ENCODE results near the gene SLC4A5. TPM values are rescaled to one million over a fixed set of nuclear protein-coding genes. Genes with fewer than 3 reads are reported as not detected.

SLC4A5 gene
- polyA plus RNA-seq, 1 of the 3 experiments (the other 2 are of a cell fraction) = 0.25 TPM

GRCh38 chr2:74264281-74264680, 78.9 kb downstream of the SLC4A5 start:
- no peaks in the 10 kb centered on the region for H3F3A ChIP-seq (replicated peaks; ENCODE audit: insufficient read depth)

GRCh38 chr2:74262681-74263080, 80.5 kb downstream of the SLC4A5 start:
- H2AFZ ChIP-seq (ENCODE audit: low read depth) = no peak overlapping the region
- no peaks in the 10 kb centered on the region for H4K20me1 ChIP-seq (ENCODE audit: insufficient read depth)
- H3K27ac ChIP-seq (ENCODE audit: low read depth in 2 of 2, low read length in 1 of 2) = no peak overlapping the region
- no peak overlapping the region for H3K4me2 ChIP-seq
- H3K79me2 ChIP-seq (ENCODE audit: insufficient read depth) = no peaks in the 10 kb centered on the region
- WGBS (ENCODE audit: low lambda C conversion rate) = 100% methylated on average over 6 of the region's 6 CpGs
- no peaks in the 10 kb centered on the region for H3K9me2 ChIP-seq
- CTCF ChIA-PET = interaction anchor here (2.0 kb wide), 1 partner anchor 9 kb away, joined by 6 read pairs; no protein-coding TSS in a partner anchor
- H3K4me3 ChIP-seq (ENCODE audit: low read depth in 2 of 2, low read length in 1 of 2) = no peak overlapping the region
- H3K9me3 ChIP-seq = no peaks in the 10 kb centered on the region
- TF ChIP-seq TEAD4 (IDR thresholded peaks at IDR 0.05; ENCODE audit: borderline replicate concordance, insufficient read depth) = no peak
- TF ChIP-seq USF1 (IDR thresholded peaks at IDR 0.05; ENCODE audit: borderline replicate concordance, low read depth) = no peak
- TF ChIP-seq, protein P1, sequence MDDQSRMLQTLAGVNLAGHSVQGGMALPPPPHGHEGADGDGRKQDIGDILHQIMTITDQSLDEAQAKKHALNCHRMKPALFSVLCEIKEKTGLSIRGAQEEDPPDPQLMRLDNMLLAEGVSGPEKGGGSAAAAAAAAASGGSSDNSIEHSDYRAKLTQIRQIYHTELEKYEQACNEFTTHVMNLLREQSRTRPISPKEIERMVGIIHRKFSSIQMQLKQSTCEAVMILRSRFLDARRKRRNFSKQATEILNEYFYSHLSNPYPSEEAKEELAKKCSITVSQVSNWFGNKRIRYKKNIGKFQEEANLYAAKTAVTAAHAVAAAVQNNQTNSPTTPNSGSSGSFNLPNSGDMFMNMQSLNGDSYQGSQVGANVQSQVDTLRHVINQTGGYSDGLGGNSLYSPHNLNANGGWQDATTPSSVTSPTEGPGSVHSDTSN (IDR thresholded peaks at IDR 0.05) = no peak
- TF ChIP-seq CHD2 (IDR thresholded peaks at IDR 0.05; ENCODE audit: low read length, partially characterized antibody) = no peak
- TF ChIP-seq, protein P2, sequence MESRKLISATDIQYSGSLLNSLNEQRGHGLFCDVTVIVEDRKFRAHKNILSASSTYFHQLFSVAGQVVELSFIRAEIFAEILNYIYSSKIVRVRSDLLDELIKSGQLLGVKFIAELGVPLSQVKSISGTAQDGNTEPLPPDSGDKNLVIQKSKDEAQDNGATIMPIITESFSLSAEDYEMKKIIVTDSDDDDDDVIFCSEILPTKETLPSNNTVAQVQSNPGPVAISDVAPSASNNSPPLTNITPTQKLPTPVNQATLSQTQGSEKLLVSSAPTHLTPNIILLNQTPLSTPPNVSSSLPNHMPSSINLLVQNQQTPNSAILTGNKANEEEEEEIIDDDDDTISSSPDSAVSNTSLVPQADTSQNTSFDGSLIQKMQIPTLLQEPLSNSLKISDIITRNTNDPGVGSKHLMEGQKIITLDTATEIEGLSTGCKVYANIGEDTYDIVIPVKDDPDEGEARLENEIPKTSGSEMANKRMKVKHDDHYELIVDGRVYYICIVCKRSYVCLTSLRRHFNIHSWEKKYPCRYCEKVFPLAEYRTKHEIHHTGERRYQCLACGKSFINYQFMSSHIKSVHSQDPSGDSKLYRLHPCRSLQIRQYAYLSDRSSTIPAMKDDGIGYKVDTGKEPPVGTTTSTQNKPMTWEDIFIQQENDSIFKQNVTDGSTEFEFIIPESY (IDR thresholded peaks at IDR 0.05; ENCODE audit: borderline replicate concordance, low read depth) = no peak
- TF ChIP-seq SMC3 (IDR thresholded peaks at IDR 0.05; ENCODE audit: low read depth, low read length) = no peak
- no peak for TF ChIP-seq FOXM1 (IDR thresholded peaks at IDR 0.05; ENCODE audit: low read depth)
- TF ChIP-seq RFX5 (IDR thresholded peaks at IDR 0.05; ENCODE audit: low read length) = no peak
- no peak for TF ChIP-seq MEF2A (IDR thresholded peaks at IDR 0.05; ENCODE audit: borderline replicate concordance, low read depth)
- TF ChIP-seq CTCF (IDR thresholded peaks at IDR 0.05) = no peak
- no peak for TF ChIP-seq USF2 (IDR thresholded peaks at IDR 0.05; ENCODE audit: borderline replicate concordance, low read depth, low read length)
- TF ChIP-seq POLR2AphosphoS5 (IDR thresholded peaks at IDR 0.05; ENCODE audit: low read depth, low read length) = no peak
- TF ChIP-seq EP300 (IDR thresholded peaks at IDR 0.05; ENCODE audit: borderline replicate concordance in 1 of 2, low read depth in 1 of 2, low read length in 1 of 2) = no peak
- no peak overlapping the region for H3K9ac ChIP-seq
- POLR2A ChIA-PET = no interaction called here
- no peaks in the 10 kb centered on the region for H3F3A ChIP-seq (replicated peaks; ENCODE audit: insufficient read depth)
- no peaks in the 10 kb centered on the region for H3K36me3 ChIP-seq (replicated peaks in 1 of 2; ENCODE audit: control insufficient read depth in 1 of 2, insufficient read depth in 2 of 2, low read length in 1 of 2)
- H3K4me1 ChIP-seq (ENCODE audit: control insufficient read depth in 1 of 2, insufficient read depth in 2 of 2, low read depth in 1 of 2, low read length in 1 of 2) = no peaks in the 10 kb centered on the region
- no peaks in the 10 kb centered on the region for H3K27me3 ChIP-seq (ENCODE audit: insufficient read depth)
- DNase-seq = no peak

More at GRCh38 chr2:74264281-74264680, 78.9 kb downstream of the SLC4A5 start:
- Histone ChIP-seq H3K9me2 (no peaks in the 10 kb centered on the region), H3K27me3 (ENCODE audit: insufficient read depth) (no peaks in the 10 kb centered on the region), H3K79me2 (ENCODE audit: insufficient read depth) (no peaks in the 10 kb centered on the region), H3K9ac (no peak overlapping the region), H3K4me1 (ENCODE audit: control insufficient read depth in 1 of 2, insufficient read depth in 2 of 2, low read depth in 1 of 2, low read length in 1 of 2) (no peaks in the 10 kb centered on the region), H3K27ac (ENCODE audit: low read depth in 2 of 2, low read length in 1 of 2) (no peak overlapping the region), H4K20me1 (ENCODE audit: insufficient read depth) (no peaks in the 10 kb centered on the region), H3K36me3 (replicated peaks in 1 of 2; ENCODE audit: control insufficient read depth in 1 of 2, insufficient read depth in 2 of 2, low read length in 1 of 2) (no peaks in the 10 kb centered on the region), H2AFZ (ENCODE audit: low read depth) (no peak overlapping the region), H3K4me3 (ENCODE audit: low read depth in 2 of 2, low read length in 1 of 2) (no peak overlapping the region), H3K4me2 (no peak overlapping the region), H3K9me3 (no peaks in the 10 kb centered on the region)
- TF ChIP-seq YY1 (IDR thresholded peaks at IDR 0.05; ENCODE audit: low read depth) (no peak), ELF1 (IDR thresholded peaks at IDR 0.05) (no peak), SIN3A (IDR thresholded peaks at IDR 0.05; ENCODE audit: borderline replicate concordance, low read depth, low read length) (no peak), RCOR1 (IDR thresholded peaks at IDR 0.05; ENCODE audit: low read length) (no peak), EP300 (IDR thresholded peaks at IDR 0.05; ENCODE audit: borderline replicate concordance in 1 of 2, low read depth in 1 of 2, low read length in 1 of 2) (no peak), GABPA (IDR thresholded peaks at IDR 0.05; ENCODE audit: low read depth) (no peak), FOXM1 (IDR thresholded peaks at IDR 0.05; ENCODE audit: low read depth) (no peak), JUND (IDR thresholded peaks at IDR 0.05) (no peak), TEAD4 (IDR thresholded peaks at IDR 0.05; ENCODE audit: borderline replicate concordance, insufficient read depth) (no peak), RXRA (IDR thresholded peaks at IDR 0.05; ENCODE audit: borderline replicate concordance, low read depth) (no peak)
- DNase-seq = no peak
- CTCF ChIA-PET = interaction anchor here (1.3 to 2.5 kb wide), 3 partner anchors 14 to 113 kb away, joined by 3 to 14 read pairs (median 13); no protein-coding TSS in a partner anchor
- POLR2A ChIA-PET = no interaction called here
- 33% methylated on average over 1 of the region's 1 CpG for WGBS (ENCODE audit: low lambda C conversion rate)
